Activated B cell treated with CpG ODN at 0.5 μM for 24 hours (primary cell): ENCODE results near the gene ADI1. TPM values are rescaled to one million over a fixed set of nuclear protein-coding genes. Genes with fewer than 3 reads are reported as not detected.

Experiments used
- ATAC-seq: fragments of 200-7000 bp; cut with Tn5 transposase; one replicate; pipeline ENCODE4 v1.10.0; 2021; ENCODE audit warnings: low read depth, mild to moderate bottlenecking, moderate library complexity
- CTCF ChIA-PET: fragments of 350-600 bp; sonication (Branson Sonifier 250); formaldehyde crosslinking; loops from one replicate; lab custom pipeline; 2021; ENCODE audit warnings: antibody characterized with exemption; lab: Charles Lee
- POLR2A ChIA-PET: fragments of 350-600 bp; sonication (Branson Sonifier 250); formaldehyde crosslinking; loops from one replicate; lab custom pipeline; 2021; ENCODE audit warnings: antibody characterized with exemption; lab: Charles Lee
- DNase-seq: peaks from one replicate; pipeline ENCODE4 v3.0.0; 2022
- H3K27ac Mint-ChIP-seq: one replicate; pipeline ENCODE4 v1.8.0; 2020; ENCODE audit warnings: mixed read lengths
- H3K27me3 Mint-ChIP-seq: one replicate; pipeline ENCODE4 v1.8.0; 2021; ENCODE audit warnings: mixed read lengths
- H3K36me3 Mint-ChIP-seq: one replicate; pipeline ENCODE4 v1.8.0; 2021; ENCODE audit warnings: low read depth, mixed read lengths
- H3K4me1 Mint-ChIP-seq: one replicate; pipeline ENCODE4 v1.8.0; 2021; ENCODE audit warnings: mixed read lengths
- H3K4me3 Mint-ChIP-seq: one replicate; pipeline ENCODE4 v1.8.0; 2020; ENCODE audit warnings: mild to moderate bottlenecking, mixed read lengths
- H3K9me3 Mint-ChIP-seq: one replicate; pipeline ENCODE4 v1.8.0; 2020; ENCODE audit warnings: mixed read lengths
- CTCF ChIP-seq: fragments of 200-600 bp; IDR thresholded peaks from one replicate; pipeline ENCODE4 v1.8.0; 2022; ENCODE audit warnings: antibody characterized with exemption, mild to moderate bottlenecking
- intact Hi-C: fragments of 100-400 bp; cut with micrococcal nuclease; formaldehyde crosslinking; loops from one replicate; pipeline ENCODE4 v1.15.1; 2024
- total RNA-seq: library from RNA; stranded (reverse); gene quantifications from 2 replicates; pipeline ENCODE4 v1.2.3, GENCODE V29; 2022

ADI1 gene
- total RNA-seq, 1 donor from 2014 or later, result 20.5 TPM

- ATAC-seq (no peak), DNase-seq (no peak)
- no peak for TF ChIP-seq CTCF
- peaks cover 13% of the 10 kb centered on the region for H3K4me1 Mint-ChIP-seq
- peaks cover 57% of the 10 kb centered on the region for H3K36me3 Mint-ChIP-seq
- no peaks in the 10 kb centered on the region for H3K27me3 Mint-ChIP-seq
- H3K9me3 Mint-ChIP-seq, result no peaks in the 10 kb centered on the region
- H3K27ac Mint-ChIP-seq, result no peak overlapping the region
- H3K4me3 Mint-ChIP-seq, result no peak overlapping the region
- ChIA-PET CTCF (interaction anchor here (1.2 to 2.8 kb wide), 3 partner anchors 17 to 40 kb away, joined by 3 to 15 read pairs (median 5); no protein-coding TSS in a partner anchor), POLR2A (no interaction called here)
- intact Hi-C loops, result loop anchor here (2.0 to 5.0 kb wide), 4 partner anchors 55 to 1341 kb away; partner anchors contain the start of genes ADI1, EIPR1 and TRAPPC12
Measured at GRCh38 chr2:3463186-3463835, 56.0 kb downstream of the ADI1 start.

- no peak for ATAC-seq
- Mint-ChIP-seq H3K4me3 (no peak overlapping the region), H3K27ac (peak overlapping the region; percentile 35), H3K36me3 (peaks cover 56% of the 10 kb centered on the region), H3K9me3 (no peaks in the 10 kb centered on the region), H3K4me1 (peaks cover 13% of the 10 kb centered on the region), H3K27me3 (no peaks in the 10 kb centered on the region)
- CTCF ChIA-PET, result interaction anchor here (1.2 to 2.8 kb wide), 4 partner anchors 17 to 42 kb away, joined by 3 to 15 read pairs (median 4); no protein-coding TSS in a partner anchor
- DNase-seq, result no peak
- POLR2A ChIA-PET, result interaction anchor here (0.7 kb wide), 1 partner anchor 95 kb away, joined by 4 read pairs; the partner anchor contains the start of gene RNASEH1
- intact Hi-C loops, result loop anchor here (1.0 to 5.0 kb wide), 7 partner anchors 38 to 1340 kb away; partner anchors contain the start of genes ADI1, EIPR1, RNASEH1 and TRAPPC12
- no peak for TF ChIP-seq CTCF
Measured at GRCh38 chr2:3462493-3463104, 56.7 kb downstream of the ADI1 start.

- Mint-ChIP-seq H3K27me3 (no peaks in the 10 kb centered on the region), H3K4me3 (peak overlapping the region; percentile 70), H3K36me3 (peaks cover 55% of the 10 kb centered on the region), H3K4me1 (peaks cover 13% of the 10 kb centered on the region), H3K27ac (peak overlapping the region; percentile 90), H3K9me3 (no peaks in the 10 kb centered on the region)
- DNase-seq (no peak), ATAC-seq (peak; percentile 80)
- TF ChIP-seq CTCF, result peak; percentile 93
- ChIA-PET CTCF (interaction anchor here (0.9 to 2.8 kb wide), 5 partner anchors 10 to 42 kb away, joined by 3 to 15 read pairs (median 3); no protein-coding TSS in a partner anchor), POLR2A (interaction anchor here (0.6 to 0.7 kb wide), 2 partner anchors 96 to 99 kb away, joined by 3 to 4 read pairs; partner anchors contain the start of gene RNASEH1)
- intact Hi-C loops, result loop anchor here (1.0 to 5.0 kb wide), 7 partner anchors 38 to 1340 kb away; partner anchors contain the start of genes ADI1, EIPR1, RNASEH1 and TRAPPC12
Measured at GRCh38 chr2:3461801-3462492, 57.4 kb downstream of the ADI1 start.

- POLR2A ChIA-PET, result interaction anchor here (0.6 kb wide), 1 partner anchor 100 kb away, joined by 3 read pairs; no protein-coding TSS in a partner anchor
- Mint-ChIP-seq H3K9me3 (no peaks in the 10 kb centered on the region), H3K36me3 (peaks cover 55% of the 10 kb centered on the region), H3K4me1 (peaks cover 13% of the 10 kb centered on the region), H3K4me3 (no peak overlapping the region), H3K27ac (no peak overlapping the region), H3K27me3 (no peaks in the 10 kb centered on the region)
- DNase-seq (no peak), ATAC-seq (no peak)
- intact Hi-C loops, result loop anchor here (5.0 kb wide), 3 partner anchors 84 to 1339 kb away; partner anchors contain the start of genes EIPR1 and TRAPPC12
- no peak for TF ChIP-seq CTCF
- CTCF ChIA-PET, result interaction anchor here (0.8 to 1.2 kb wide), 3 partner anchors 9 to 41 kb away, joined by 3 read pairs; no protein-coding TSS in a partner anchor
Measured at GRCh38 chr2:3460831-3461800, 58.2 kb downstream of the ADI1 start.
